ENCODE measurements around the gene KLHL22. TPM values are rescaled to one million over a fixed set of nuclear protein-coding genes. Genes with fewer than 3 reads are reported as not detected.

Gene KLHL22
- total RNA-seq, 5 donors from 2014 or later (not counting 1 experiment from before 2014, with no cell fraction given) = 42.0 to 57.8 (median 47.1) TPM

GRCh38 chr22:20396639-20397038, 99.0 kb downstream of the KLHL22 start:
- H3K4me1 Mint-ChIP-seq = peaks cover 40 to 44% (median 44%) of the 10 kb centered on the region in 3 donors
- WGBS (ENCODE audit: insufficient coverage) = 100% methylated on average over 1 of the region's 1 CpG
- ATAC-seq (replicated peaks in 1 of 4) = no peak
- H3K27me3 Mint-ChIP-seq = no peaks in the 10 kb centered on the region
- peaks cover 4% of the 10 kb centered on the region for H3K36me3 Mint-ChIP-seq
- peak overlapping the region in 2 of 3 donors; percentile 25 to 89 for H3K4me3 Mint-ChIP-seq
- Histone ChIP-seq H3K27ac (ENCODE audit: low read length) (no peak overlapping the region), H3K9me3 (no peaks in the 10 kb centered on the region), H3K36me3 (ENCODE audit: control insufficient read depth in 2 of 2, extremely low read depth in 1 of 2, insufficient read depth in 1 of 2, low read length in 1 of 2) (peaks cover 3 to 7% of the 10 kb centered on the region in 2 donors), H3K27me3 (replicated peaks in 1 of 2; ENCODE audit: control insufficient read depth in 2 of 2, extremely low read depth in 1 of 2, insufficient read depth in 2 of 2, low read length in 1 of 2) (no peaks in the 10 kb centered on the region), H3K4me1 (ENCODE audit: control insufficient read depth in 1 of 2, extremely low read depth in 1 of 2, insufficient read depth in 2 of 2, low read length in 2 of 2) (peaks cover 8 to 24% of the 10 kb centered on the region in 2 experiments), H3K4me3 (ENCODE audit: control insufficient read depth in 1 of 2, extremely low read depth in 1 of 2, low read length in 1 of 2) (no peak overlapping the region)
- DNase-seq = no peak
- H3K9me3 Mint-ChIP-seq = no peaks in the 10 kb centered on the region
- H3K27ac Mint-ChIP-seq = peak overlapping the region in 1 of 2 donors; percentile 25
- POLR2A ChIA-PET = no interaction called here
- CTCF ChIA-PET = no interaction called here

DNA sequence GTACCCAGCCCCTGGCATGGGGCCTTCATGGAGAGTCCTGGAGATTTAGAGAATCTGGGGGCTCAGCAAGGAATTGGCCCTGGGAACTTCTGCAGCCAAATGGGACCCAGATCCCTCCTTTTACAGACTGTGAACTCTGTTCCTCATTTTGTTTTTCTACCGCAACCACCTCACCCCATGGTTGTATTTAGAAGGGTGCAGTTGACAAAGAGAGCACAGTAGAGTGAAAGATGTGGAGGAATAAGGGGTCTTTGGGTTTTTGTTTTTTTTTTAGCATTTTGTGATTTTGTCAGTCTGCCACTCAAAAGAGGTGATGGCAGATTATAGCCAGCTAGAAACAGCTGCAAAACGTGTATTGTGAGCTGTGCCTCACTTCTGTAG, 99.7 kb downstream of the KLHL22 start:
- H3K36me3 Mint-ChIP-seq = peaks cover 4% of the 10 kb centered on the region
- CTCF ChIA-PET = no interaction called here
- POLR2A ChIA-PET = no interaction called here

GRCh38 chr22:20395181-20395906, 100.3 kb downstream of the KLHL22 start:
- POLR2A ChIA-PET = no interaction called here

More for the DNA sequence above, 99.7 kb downstream of the KLHL22 start:
- Histone ChIP-seq H3K27ac (ENCODE audit: low read length) (no peak overlapping the region), H3K9me3 (no peaks in the 10 kb centered on the region), H3K36me3 (ENCODE audit: control insufficient read depth in 2 of 2, extremely low read depth in 1 of 2, insufficient read depth in 1 of 2, low read length in 1 of 2) (peaks cover 3% of the 10 kb centered on the region in 2 donors), H3K27me3 (replicated peaks in 1 of 2; ENCODE audit: control insufficient read depth in 2 of 2, extremely low read depth in 1 of 2, insufficient read depth in 2 of 2, low read length in 1 of 2) (no peaks in the 10 kb centered on the region), H3K4me1 (ENCODE audit: control insufficient read depth in 1 of 2, extremely low read depth in 1 of 2, insufficient read depth in 2 of 2, low read length in 2 of 2) (peaks cover 8 to 24% of the 10 kb centered on the region in 2 experiments), H3K4me3 (ENCODE audit: control insufficient read depth in 1 of 2, extremely low read depth in 1 of 2, low read length in 1 of 2) (no peak overlapping the region)
- H3K9me3 Mint-ChIP-seq = no peaks in the 10 kb centered on the region
- peak overlapping the region in 1 of 2 donors; percentile 10 for H3K27ac Mint-ChIP-seq
- no peak for ATAC-seq (replicated peaks in 1 of 4)
- H3K4me3 Mint-ChIP-seq = peak overlapping the region; percentile 82 to 90 (median 89)
- peaks cover 40 to 44% (median 44%) of the 10 kb centered on the region in 3 donors for H3K4me1 Mint-ChIP-seq
- no peak for DNase-seq
- H3K27me3 Mint-ChIP-seq = no peaks in the 10 kb centered on the region
- WGBS (ENCODE audit: insufficient coverage) = 83% methylated on average over 1 of the region's 2 CpGs

DNA sequence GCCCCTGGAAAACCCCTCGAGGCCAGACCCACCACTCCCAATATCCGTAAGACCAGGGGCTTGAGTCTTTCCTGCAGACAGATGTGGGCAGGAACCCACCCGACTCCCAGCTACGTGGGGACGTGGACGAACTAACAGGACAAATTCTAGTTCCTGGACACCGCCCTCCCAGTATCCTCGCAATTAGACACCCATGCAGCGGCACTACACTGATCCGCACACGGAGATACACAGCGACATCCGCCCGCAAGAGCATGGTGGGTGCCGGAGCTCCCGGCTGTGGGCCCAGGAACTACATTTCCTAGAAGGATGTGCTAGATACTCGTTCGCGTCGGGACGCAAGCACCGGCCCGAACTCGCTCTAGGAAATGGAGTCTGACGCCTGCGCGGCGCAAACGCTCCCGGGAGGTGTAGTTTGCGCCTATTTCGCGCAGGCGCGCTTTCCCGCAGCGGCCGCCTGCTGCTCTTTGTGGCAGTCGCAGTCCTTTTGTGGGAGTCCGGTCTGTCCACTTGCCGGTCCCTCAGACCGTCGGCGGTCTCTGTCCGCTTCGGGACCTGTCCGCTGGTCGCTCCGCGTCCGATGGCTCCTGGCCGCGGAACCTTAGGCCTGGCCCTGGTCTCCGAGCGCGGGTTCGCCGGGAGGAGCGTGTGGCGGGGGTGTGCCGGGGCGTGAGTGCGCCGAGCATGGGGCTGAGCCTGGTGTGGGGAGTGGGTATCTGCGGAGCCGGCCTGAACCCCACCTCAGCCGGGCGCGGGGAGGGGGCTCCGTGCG, 101.7 kb downstream of the KLHL22 start, which contains the start of gene ZNF74:
Gene ZNF74 (plus strand): TSS at position 447 of the 772 bp plus-strand sequence. CDS start 478 bp downstream, outside the sequence.
- Histone ChIP-seq H3K4me1 (ENCODE audit: control insufficient read depth in 1 of 2, extremely low read depth in 1 of 2, insufficient read depth in 2 of 2, low read length in 2 of 2) (peaks cover 8 to 24% of the 10 kb centered on the region in 2 experiments), H3K4me3 (ENCODE audit: control insufficient read depth in 1 of 2, extremely low read depth in 1 of 2, low read length in 1 of 2) (peak within 1 kb of the TSS; percentile 68 to 85), H3K9me3 (no peaks in the 10 kb centered on the region), H3K27ac (ENCODE audit: low read length) (peak within 1 kb of the TSS; percentile 63), H3K27me3 (replicated peaks in 1 of 2; ENCODE audit: control insufficient read depth in 2 of 2, extremely low read depth in 1 of 2, insufficient read depth in 2 of 2, low read length in 1 of 2) (no peaks in the 10 kb centered on the region), H3K36me3 (ENCODE audit: control insufficient read depth in 2 of 2, extremely low read depth in 1 of 2, insufficient read depth in 1 of 2, low read length in 1 of 2) (no peaks in the 10 kb centered on the region)
- 2% methylated on average over 70 of the region's 71 CpGs for WGBS (ENCODE audit: insufficient coverage)
- Mint-ChIP-seq H3K4me3 (peak within 1 kb of the TSS; percentile 82 to 90 (median 89)), H3K36me3 (peaks cover 4% of the 10 kb centered on the region), H3K9me3 (peaks cover 0 to 5% (median 4%) of the 10 kb centered on the region in 3 donors), H3K27ac (peak within 1 kb of the TSS; percentile 93 to 95), H3K4me1 (peaks cover 35 to 39% (median 39%) of the 10 kb centered on the region in 3 donors), H3K27me3 (no peaks in the 10 kb centered on the region)
- ChIA-PET CTCF (no interaction called here), POLR2A (interaction anchor here in 1 of 2 donors (0.5 to 0.6 kb wide), 3 partner anchors 16 to 466 kb away, joined by 3 to 10 read pairs (median 5); partner anchors contain the start of gene TRMT2A)
- ATAC-seq (replicated peaks in 1 of 4) = peak; percentile 97 to 98 (median 98)
- peak; percentile 70 to 94 (median 84) for DNase-seq

More at GRCh38 chr22:20395181-20395906, 100.3 kb downstream of the KLHL22 start:
- Mint-ChIP-seq H3K27me3 (no peaks in the 10 kb centered on the region), H3K27ac (peak overlapping the region; percentile 28 to 43), H3K36me3 (peaks cover 4% of the 10 kb centered on the region), H3K9me3 (no peaks in the 10 kb centered on the region), H3K4me3 (peak overlapping the region; percentile 82 to 90 (median 89)), H3K4me1 (peaks cover 40 to 44% (median 44%) of the 10 kb centered on the region in 3 donors)
- H3K4me3 ChIP-seq (ENCODE audit: control insufficient read depth in 1 of 2, extremely low read depth in 1 of 2, low read length in 1 of 2) = no peak overlapping the region
- CTCF ChIA-PET = no interaction called here
- ATAC-seq (replicated peaks in 1 of 4) = no peak
- no peaks in the 10 kb centered on the region for H3K27me3 ChIP-seq (replicated peaks in 1 of 2; ENCODE audit: control insufficient read depth in 2 of 2, extremely low read depth in 1 of 2, insufficient read depth in 2 of 2, low read length in 1 of 2)
- no peak for DNase-seq
- 90% methylated on average over 16 of the region's 20 CpGs for WGBS (ENCODE audit: insufficient coverage)
- H3K27ac ChIP-seq (ENCODE audit: low read length) = no peak overlapping the region
- peaks cover 8 to 24% of the 10 kb centered on the region in 2 experiments for H3K4me1 ChIP-seq (ENCODE audit: control insufficient read depth in 1 of 2, extremely low read depth in 1 of 2, insufficient read depth in 2 of 2, low read length in 2 of 2)
- no peaks in the 10 kb centered on the region for H3K9me3 ChIP-seq
- H3K36me3 ChIP-seq (ENCODE audit: control insufficient read depth in 2 of 2, extremely low read depth in 1 of 2, insufficient read depth in 1 of 2, low read length in 1 of 2) = peaks cover 0 to 2% of the 10 kb centered on the region in 2 donors

DNA sequence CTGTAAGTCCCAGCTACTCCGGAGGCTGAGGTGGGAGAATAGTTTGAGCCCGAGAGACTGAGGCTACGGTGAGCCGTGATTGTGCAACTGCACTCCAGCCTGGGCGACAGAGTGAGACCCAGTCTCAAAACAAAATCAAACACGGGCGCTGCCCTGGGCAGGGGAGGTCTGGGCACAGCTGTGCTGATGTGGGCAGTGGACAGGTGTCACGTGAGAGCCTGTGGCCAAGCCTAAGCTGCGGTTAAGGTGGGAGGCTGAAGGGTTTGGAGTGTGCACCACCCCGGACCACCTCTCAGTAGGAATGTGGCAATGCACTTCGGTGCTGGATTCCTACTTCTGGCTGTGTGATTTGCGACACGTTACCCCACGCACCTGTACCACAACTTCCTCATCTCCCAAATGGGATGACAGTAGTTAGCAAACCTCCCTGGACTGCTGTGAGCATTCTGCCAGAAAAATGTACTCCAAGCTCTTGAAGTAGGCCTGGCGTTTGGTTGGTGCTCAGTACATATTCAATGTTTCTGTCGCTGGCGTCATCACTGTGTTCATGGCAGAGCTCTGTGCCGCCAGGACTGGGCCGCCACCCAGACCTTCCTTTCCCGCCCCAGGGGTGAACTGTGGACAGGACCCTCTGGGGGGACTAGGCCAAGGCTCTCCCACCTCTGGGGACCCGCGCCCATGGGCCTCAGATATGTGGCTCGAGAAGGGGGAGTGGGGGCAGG, 102.5 kb downstream of the KLHL22 start:
- Mint-ChIP-seq H3K27ac (peak overlapping the region; percentile 93 to 95), H3K27me3 (no peaks in the 10 kb centered on the region), H3K9me3 (peaks cover 0 to 6% (median 4%) of the 10 kb centered on the region in 3 donors), H3K36me3 (peaks cover 4% of the 10 kb centered on the region), H3K4me1 (peaks cover 33 to 39% (median 35%) of the 10 kb centered on the region in 3 donors), H3K4me3 (peak overlapping the region; percentile 82 to 90 (median 89))
- ATAC-seq (replicated peaks in 1 of 4) = no peak
- Histone ChIP-seq H3K9me3 (no peaks in the 10 kb centered on the region), H3K4me3 (ENCODE audit: control insufficient read depth in 1 of 2, extremely low read depth in 1 of 2, low read length in 1 of 2) (peak overlapping the region; percentile 68 to 85), H3K27me3 (replicated peaks in 1 of 2; ENCODE audit: control insufficient read depth in 2 of 2, extremely low read depth in 1 of 2, insufficient read depth in 2 of 2, low read length in 1 of 2) (peaks cover 0 to 2% of the 10 kb centered on the region in 2 experiments), H3K36me3 (ENCODE audit: control insufficient read depth in 2 of 2, extremely low read depth in 1 of 2, insufficient read depth in 1 of 2, low read length in 1 of 2) (no peaks in the 10 kb centered on the region), H3K4me1 (ENCODE audit: control insufficient read depth in 1 of 2, extremely low read depth in 1 of 2, insufficient read depth in 2 of 2, low read length in 2 of 2) (peaks cover 8 to 24% of the 10 kb centered on the region in 2 experiments), H3K27ac (ENCODE audit: low read length) (peak overlapping the region; percentile 63)
- DNase-seq = peak in 1 of 35 experiments; percentile 14
- WGBS (ENCODE audit: insufficient coverage) = 91% methylated on average over 10 of the region's 23 CpGs
- ChIA-PET CTCF (no interaction called here), POLR2A (interaction anchor here in 1 of 2 donors (0.5 kb wide), 2 partner anchors 276 to 467 kb away, joined by 3 to 10 read pairs; partner anchors contain the start of gene TRMT2A)
